ENCODE measurements around the gene RBM33.

RBM33 gene

DNA sequence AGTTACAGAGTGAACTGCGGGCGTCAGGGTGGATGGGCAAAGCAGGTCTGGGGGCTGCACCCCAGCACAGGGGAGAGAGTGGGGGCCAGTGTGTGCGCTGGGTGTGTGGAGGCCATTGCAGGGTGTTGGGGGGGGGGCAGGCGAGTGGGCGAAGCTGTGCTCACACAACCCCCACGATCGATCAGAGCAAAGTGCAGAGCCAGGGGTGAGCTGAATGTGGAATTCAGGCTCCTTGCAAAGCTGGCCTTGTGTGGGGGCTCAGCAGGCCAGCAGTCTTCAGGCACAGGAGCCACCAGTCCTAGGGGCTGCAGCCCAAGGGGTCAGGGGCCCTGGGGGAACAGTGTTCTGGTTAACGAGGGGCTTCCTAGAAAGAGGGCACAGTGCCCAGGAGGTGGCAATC, 168.7 kb downstream of the RBM33 start:
- Histone ChIP-seq H3K9me3 (replicated peaks; ENCODE audit: insufficient read depth, low read length) (no peaks in the 10 kb centered on the region), H3K4me3 (ENCODE audit: low read length) (no peak overlapping the region), H3K27ac (ENCODE audit: low read length) (no peak overlapping the region), H3K27me3 (replicated peaks; ENCODE audit: insufficient read depth, low read length) (peaks cover 80% of the 10 kb centered on the region), H3F3A (ENCODE audit: insufficient read depth, low read length) (no peaks in the 10 kb centered on the region), H3K9ac (ENCODE audit: low read length) (no peak overlapping the region), H2AFZ (ENCODE audit: low read length) (no peak overlapping the region), H3K79me2 (ENCODE audit: low read length) (no peaks in the 10 kb centered on the region), H4K20me1 (ENCODE audit: insufficient read depth, low read length) (no peaks in the 10 kb centered on the region), H3K36me3 (replicated peaks; ENCODE audit: insufficient read depth, low read length) (no peaks in the 10 kb centered on the region), H3K4me1 (ENCODE audit: low read length) (no peaks in the 10 kb centered on the region), H3K4me2 (ENCODE audit: low read depth, low read length) (no peak overlapping the region), H3K9me2 (replicated peaks; ENCODE audit: insufficient read depth, low read length) (no peaks in the 10 kb centered on the region)
- peak; percentile 1 for DNase-seq
- TF ChIP-seq EZH2phosphoT487 (IDR thresholded peaks at IDR 0.05; ENCODE audit: low read length) = no peak
- TF ChIP-seq, protein P1, sequence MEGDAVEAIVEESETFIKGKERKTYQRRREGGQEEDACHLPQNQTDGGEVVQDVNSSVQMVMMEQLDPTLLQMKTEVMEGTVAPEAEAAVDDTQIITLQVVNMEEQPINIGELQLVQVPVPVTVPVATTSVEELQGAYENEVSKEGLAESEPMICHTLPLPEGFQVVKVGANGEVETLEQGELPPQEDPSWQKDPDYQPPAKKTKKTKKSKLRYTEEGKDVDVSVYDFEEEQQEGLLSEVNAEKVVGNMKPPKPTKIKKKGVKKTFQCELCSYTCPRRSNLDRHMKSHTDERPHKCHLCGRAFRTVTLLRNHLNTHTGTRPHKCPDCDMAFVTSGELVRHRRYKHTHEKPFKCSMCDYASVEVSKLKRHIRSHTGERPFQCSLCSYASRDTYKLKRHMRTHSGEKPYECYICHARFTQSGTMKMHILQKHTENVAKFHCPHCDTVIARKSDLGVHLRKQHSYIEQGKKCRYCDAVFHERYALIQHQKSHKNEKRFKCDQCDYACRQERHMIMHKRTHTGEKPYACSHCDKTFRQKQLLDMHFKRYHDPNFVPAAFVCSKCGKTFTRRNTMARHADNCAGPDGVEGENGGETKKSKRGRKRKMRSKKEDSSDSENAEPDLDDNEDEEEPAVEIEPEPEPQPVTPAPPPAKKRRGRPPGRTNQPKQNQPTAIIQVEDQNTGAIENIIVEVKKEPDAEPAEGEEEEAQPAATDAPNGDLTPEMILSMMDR (IDR thresholded peaks at IDR 0.05; ENCODE audit: low read length) = no peak
- no peak for TF ChIP-seq EZH2 (optimal IDR thresholded peaks at IDR 0.05; ENCODE audit: low read depth, low read length)

DNA sequence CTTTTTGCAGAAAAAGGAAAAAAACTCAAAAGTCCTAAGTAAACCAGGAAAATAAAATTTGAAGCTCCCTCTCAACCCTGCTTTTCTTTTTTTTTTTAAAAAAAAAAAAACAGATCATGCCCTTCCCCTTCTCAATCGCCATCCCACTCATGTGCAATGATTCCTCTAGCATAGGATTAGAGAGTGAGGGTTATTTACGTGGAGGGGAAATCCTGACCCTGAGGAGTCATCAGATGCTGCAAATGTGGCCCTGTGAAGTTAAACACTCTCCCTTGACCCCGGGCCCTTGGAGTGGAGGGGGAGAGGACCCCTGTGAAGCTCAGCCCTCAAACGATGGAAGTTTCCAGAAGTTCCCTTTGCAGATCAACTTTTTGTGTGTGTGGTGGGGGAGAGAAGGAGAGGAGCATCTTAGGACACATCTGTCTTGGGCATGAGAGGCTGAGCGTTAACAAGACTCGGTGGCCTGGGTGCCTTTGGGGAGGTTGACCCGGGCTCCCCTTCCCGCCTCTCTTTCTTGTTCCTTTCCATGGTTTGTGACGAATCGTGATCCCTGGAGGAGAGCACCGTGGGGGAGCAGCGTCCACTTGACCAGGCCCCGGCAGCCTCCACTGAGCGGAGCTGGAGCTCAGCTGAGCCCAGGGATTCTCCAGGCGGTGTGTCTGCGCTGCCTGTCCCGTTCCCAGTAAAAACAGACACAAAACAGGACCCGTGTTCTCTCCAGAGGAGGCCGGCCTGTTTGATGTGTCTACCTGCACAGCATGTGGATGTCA, 169.3 kb downstream of the RBM33 start:
- no peaks in the 10 kb centered on the region for H3K36me3 ChIP-seq (replicated peaks; ENCODE audit: insufficient read depth, low read length)
- H3K27ac ChIP-seq (ENCODE audit: low read length) = no peak overlapping the region
- no peak overlapping the region for H3K4me3 ChIP-seq (ENCODE audit: low read length)
- H3K4me1 ChIP-seq (ENCODE audit: low read length) = no peaks in the 10 kb centered on the region
- H3K9me2 ChIP-seq (replicated peaks; ENCODE audit: insufficient read depth, low read length) = no peaks in the 10 kb centered on the region
- H3K79me2 ChIP-seq (ENCODE audit: low read length) = no peaks in the 10 kb centered on the region
- no peaks in the 10 kb centered on the region for H3F3A ChIP-seq (ENCODE audit: insufficient read depth, low read length)
- no peak overlapping the region for H3K9ac ChIP-seq (ENCODE audit: low read length)
- H4K20me1 ChIP-seq (ENCODE audit: insufficient read depth, low read length) = no peaks in the 10 kb centered on the region
- H3K4me2 ChIP-seq (ENCODE audit: low read depth, low read length) = no peak overlapping the region
- DNase-seq = peak; percentile 5
- H2AFZ ChIP-seq (ENCODE audit: low read length) = no peak overlapping the region
- TF ChIP-seq, protein P1 (IDR thresholded peaks at IDR 0.05; ENCODE audit: low read length) = no peak
- TF ChIP-seq EZH2 (optimal IDR thresholded peaks at IDR 0.05; ENCODE audit: low read depth, low read length) = no peak
- no peak for TF ChIP-seq EZH2phosphoT487 (IDR thresholded peaks at IDR 0.05; ENCODE audit: low read length)
- peaks cover 80% of the 10 kb centered on the region for H3K27me3 ChIP-seq (replicated peaks; ENCODE audit: insufficient read depth, low read length)
- H3K9me3 ChIP-seq (replicated peaks; ENCODE audit: insufficient read depth, low read length) = no peaks in the 10 kb centered on the region

DNA sequence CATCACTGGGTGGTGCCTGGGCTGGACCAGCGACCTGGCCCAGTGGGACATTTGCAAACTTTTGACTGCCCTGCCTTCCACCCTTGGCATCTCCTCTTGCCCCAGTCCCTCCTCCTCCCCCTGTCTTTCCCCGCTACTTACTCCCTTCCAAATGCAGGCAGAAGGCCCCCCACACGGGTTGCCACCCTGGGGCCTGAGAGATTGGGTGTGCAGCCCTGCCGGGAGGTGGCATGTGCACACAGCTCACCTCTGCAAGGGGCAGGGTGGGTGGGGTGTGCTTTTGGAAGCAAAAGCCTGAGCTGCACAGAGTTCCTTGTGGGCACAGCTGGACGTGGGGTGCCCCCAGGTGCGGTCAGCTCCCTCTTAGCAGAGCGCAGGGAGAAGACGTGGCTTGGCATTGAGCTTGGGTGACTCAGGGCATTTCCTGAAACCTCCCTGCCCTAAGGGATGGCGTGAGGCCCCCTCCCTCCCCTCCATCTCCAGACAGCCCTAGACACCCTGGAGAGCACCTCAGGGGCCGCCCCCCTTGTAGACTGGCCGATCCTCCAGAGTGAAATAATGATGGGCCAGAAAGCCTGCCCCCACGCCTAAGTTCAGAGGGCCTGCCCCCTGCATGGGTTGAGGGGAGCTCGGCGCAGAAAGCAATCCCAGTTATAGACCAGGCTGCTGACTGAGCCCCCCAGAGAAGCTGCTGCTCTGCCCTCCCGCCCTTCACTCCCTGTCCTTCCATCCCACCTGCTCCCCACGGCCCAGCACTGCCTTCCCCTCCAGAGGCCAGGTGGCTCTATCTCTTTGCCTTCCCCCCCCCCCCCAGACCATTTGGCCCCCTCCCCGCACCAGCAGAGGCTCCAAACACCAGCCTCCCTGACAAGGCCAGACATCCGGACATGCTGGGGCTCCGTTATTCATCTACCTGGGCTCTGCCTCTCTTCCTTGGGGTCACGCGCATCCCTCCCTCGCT, 170.1 kb downstream of the RBM33 start:
- Histone ChIP-seq H3K27ac (ENCODE audit: low read length) (no peak overlapping the region), H3K36me3 (replicated peaks; ENCODE audit: insufficient read depth, low read length) (no peaks in the 10 kb centered on the region), H2AFZ (ENCODE audit: low read length) (no peak overlapping the region), H3K27me3 (replicated peaks; ENCODE audit: insufficient read depth, low read length) (peaks cover 81% of the 10 kb centered on the region), H3K9me3 (replicated peaks; ENCODE audit: insufficient read depth, low read length) (no peaks in the 10 kb centered on the region), H3K9me2 (replicated peaks; ENCODE audit: insufficient read depth, low read length) (no peaks in the 10 kb centered on the region), H3K4me2 (ENCODE audit: low read depth, low read length) (no peak overlapping the region), H3K79me2 (ENCODE audit: low read length) (no peaks in the 10 kb centered on the region), H3K9ac (ENCODE audit: low read length) (no peak overlapping the region), H3K4me3 (ENCODE audit: low read length) (no peak overlapping the region), H3F3A (ENCODE audit: insufficient read depth, low read length) (no peaks in the 10 kb centered on the region), H3K4me1 (ENCODE audit: low read length) (no peaks in the 10 kb centered on the region), H4K20me1 (ENCODE audit: insufficient read depth, low read length) (no peaks in the 10 kb centered on the region)
- DNase-seq = no peak
- TF ChIP-seq EZH2phosphoT487 (IDR thresholded peaks at IDR 0.05; ENCODE audit: low read length) (no peak), EZH2 (optimal IDR thresholded peaks at IDR 0.05; ENCODE audit: low read depth, low read length) (no peak)
